Activated CD4-positive, alpha-beta memory T cell treated with anti-CD3 and anti-CD28 coated beads, Interleukin-2, amount 10 ng/mL, durations not matched to agents 7 days and 5 days (primary cell): ENCODE results near the gene ALPI. TPM values are rescaled to one million over a fixed set of nuclear protein-coding genes. Genes with fewer than 3 reads are reported as not detected.
"Not testable (repeated sequence)": the region's sequence is repeated elsewhere in the genome, so short reads cannot be mapped to it uniquely, and the experiment has no call there.

Experiments used
- CTCF ChIA-PET: fragments of 350-600 bp; sonication (Branson Sonifier 250); formaldehyde crosslinking; loops from one replicate; lab custom pipeline; 2021; ENCODE audit warnings: antibody characterized with exemption, inconsistent platforms; lab: Charles Lee
- POLR2A ChIA-PET: fragments of 350-600 bp; sonication (Branson Sonifier 250); formaldehyde crosslinking; loops from one replicate; lab custom pipeline; 2021; ENCODE audit warnings: antibody characterized with exemption; lab: Charles Lee
- DNase-seq: peaks from one replicate; pipeline ENCODE4 v3.0.0-alpha.2; 2020
- H3K27ac Mint-ChIP-seq: one replicate; pipeline ENCODE4 v1.8.0; 2021; ENCODE audit warnings: mild to moderate bottlenecking, mixed read lengths
- H3K27me3 Mint-ChIP-seq: one replicate; pipeline ENCODE4 v1.8.0; 2021; ENCODE audit warnings: mixed read lengths
- H3K36me3 Mint-ChIP-seq: one replicate; pipeline ENCODE4 v1.8.0; 2021; ENCODE audit warnings: low read depth, mixed read lengths
- H3K4me1 Mint-ChIP-seq: one replicate; pipeline ENCODE4 v1.8.0; 2021; ENCODE audit warnings: mixed read lengths
- H3K4me3 Mint-ChIP-seq: one replicate; pipeline ENCODE4 v1.8.0; 2021; ENCODE audit warnings: mild to moderate bottlenecking, mixed read lengths
- H3K9me3 Mint-ChIP-seq: one replicate; pipeline ENCODE4 v1.8.0; 2021; ENCODE audit warnings: mixed read lengths
- total RNA-seq, 2 experiments: library from RNA; stranded (reverse); gene quantifications; one replicate each; pipeline ENCODE4 v1.2.3, GENCODE V29; 2021

Gene ALPI
- total RNA-seq = not detected

- ChIA-PET CTCF (no interaction called here), POLR2A (no interaction called here)
- Mint-ChIP-seq H3K4me1 (no peaks in the 10 kb centered on the region), H3K9me3 (no peaks in the 10 kb centered on the region), H3K36me3 (no peaks in the 10 kb centered on the region), H3K27ac (no peak within 1 kb of the TSS), H3K4me3 (no peak within 1 kb of the TSS), H3K27me3 (peaks cover 16% of the 10 kb centered on the region)
- DNase-seq = no peak
Observed at GRCh38 chr2:232455426-232456255, at the start of gene ALPI. TSS of gene ALPI (plus strand) at chr2:232456153. CDS start at chr2:232456200, 47 bp downstream.

DNA sequence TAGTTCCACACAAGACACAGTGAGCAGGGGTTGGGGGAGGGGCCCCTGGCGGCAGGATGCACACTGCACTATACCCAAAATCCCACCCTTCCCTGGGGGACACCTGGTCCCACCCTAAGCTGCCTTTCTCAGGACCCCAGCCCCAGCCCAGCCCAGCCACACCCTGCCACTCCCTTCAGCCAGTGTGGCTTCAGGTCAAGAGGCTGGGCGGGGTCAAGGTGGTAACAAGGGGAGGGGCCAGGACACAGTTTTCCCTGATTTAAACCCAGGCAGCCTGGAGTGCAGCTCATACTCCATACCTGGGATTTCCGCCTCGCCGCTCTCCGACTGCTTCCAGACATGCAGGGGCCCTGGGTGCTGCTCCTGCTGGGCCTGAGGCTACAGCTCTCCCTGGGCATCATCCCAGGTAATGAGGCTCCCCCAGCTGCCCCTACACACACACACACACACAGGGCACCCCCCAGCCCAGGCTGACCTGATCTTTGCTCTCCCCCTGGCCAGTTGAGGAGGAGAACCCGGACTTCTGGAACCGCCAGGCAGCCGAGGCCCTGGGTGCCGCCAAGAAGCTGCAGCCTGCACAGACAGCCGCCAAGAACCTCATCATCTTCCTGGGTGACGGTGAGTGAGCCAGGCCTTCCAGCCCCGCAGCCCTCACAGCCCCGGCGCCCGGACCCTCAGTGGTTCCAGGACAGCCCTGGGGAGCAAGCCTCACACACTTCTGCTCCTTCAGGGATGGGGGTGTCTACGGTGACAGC lies 49.2 kb upstream of the ALPI start, which contains the start of gene ALPG:
Gene ALPG (plus strand): TSS at position 289 of the 755 bp plus-strand sequence. CDS start 51 bp downstream, at position 340.
- POLR2A ChIA-PET = no interaction called here
- H3K36me3 Mint-ChIP-seq = no peaks in the 10 kb centered on the region
- H3K4me1 Mint-ChIP-seq = no peaks in the 10 kb centered on the region
- CTCF ChIA-PET = no interaction called here
- H3K4me3 Mint-ChIP-seq = no peak within 1 kb of the TSS
- DNase-seq = no peak
- peaks cover 18% of the 10 kb centered on the region for H3K27me3 Mint-ChIP-seq
- no peak within 1 kb of the TSS for H3K27ac Mint-ChIP-seq
- H3K9me3 Mint-ChIP-seq = no peaks in the 10 kb centered on the region

DNA sequence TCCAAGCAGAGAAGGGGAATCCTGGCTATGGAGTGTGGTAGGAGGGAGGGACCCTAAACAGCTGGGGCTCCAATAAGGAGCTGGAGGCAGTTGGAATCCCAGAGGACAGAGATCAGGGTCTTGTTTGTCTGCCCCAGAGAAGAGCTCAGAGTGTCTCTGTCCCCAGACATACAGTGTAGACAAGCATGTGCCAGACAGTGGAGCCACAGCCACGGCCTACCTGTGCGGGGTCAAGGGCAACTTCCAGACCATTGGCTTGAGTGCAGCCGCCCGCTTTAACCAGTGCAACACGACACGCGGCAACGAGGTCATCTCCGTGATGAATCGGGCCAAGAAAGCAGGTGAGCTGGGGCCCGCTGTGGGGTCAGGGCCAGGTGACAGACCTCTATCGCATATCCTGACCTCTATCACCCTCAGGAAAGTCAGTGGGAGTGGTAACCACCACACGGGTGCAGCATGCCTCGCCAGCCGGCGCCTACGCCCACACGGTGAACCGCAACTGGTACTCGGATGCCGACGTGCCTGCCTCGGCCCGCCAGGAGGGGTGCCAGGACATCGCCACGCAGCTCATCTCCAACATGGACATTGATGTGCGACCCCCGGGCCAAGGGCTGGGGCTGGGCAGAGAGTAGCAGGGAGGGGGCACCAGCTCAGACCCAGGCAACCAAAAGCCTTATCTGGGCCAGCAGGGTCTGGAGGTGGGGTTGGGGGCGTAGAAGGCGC lies 48.4 kb upstream of the ALPI start:
- H3K9me3 Mint-ChIP-seq, CTCF ChIA-PET, H3K27ac Mint-ChIP-seq, H3K4me1 Mint-ChIP-seq, DNase-seq, POLR2A ChIA-PET, H3K36me3 Mint-ChIP-seq, H3K4me3 Mint-ChIP-seq: not testable (repeated sequence)
- peaks cover 21% of the 10 kb centered on the region for H3K27me3 Mint-ChIP-seq

DNA sequence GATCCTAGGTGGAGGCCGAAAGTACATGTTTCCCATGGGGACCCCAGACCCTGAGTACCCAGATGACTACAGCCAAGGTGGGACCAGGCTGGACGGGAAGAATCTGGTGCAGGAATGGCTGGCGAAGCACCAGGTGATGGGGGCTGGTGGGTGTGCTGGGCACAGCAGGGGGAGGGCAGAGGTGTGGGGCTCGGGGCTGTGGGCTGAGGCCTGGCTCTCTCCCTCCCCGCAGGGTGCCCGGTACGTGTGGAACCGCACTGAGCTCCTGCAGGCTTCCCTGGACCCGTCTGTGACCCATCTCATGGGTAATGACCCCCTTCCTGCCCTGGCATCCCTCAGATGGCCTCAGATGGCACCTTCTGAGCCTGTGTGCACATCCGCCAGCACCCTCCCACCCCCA lies 47.7 kb upstream of the ALPI start:
- H3K9me3 Mint-ChIP-seq, H3K27ac Mint-ChIP-seq, DNase-seq, H3K4me1 Mint-ChIP-seq, H3K4me3 Mint-ChIP-seq, CTCF ChIA-PET, POLR2A ChIA-PET, H3K36me3 Mint-ChIP-seq: not testable (repeated sequence)
- peaks cover 25% of the 10 kb centered on the region for H3K27me3 Mint-ChIP-seq

DNA sequence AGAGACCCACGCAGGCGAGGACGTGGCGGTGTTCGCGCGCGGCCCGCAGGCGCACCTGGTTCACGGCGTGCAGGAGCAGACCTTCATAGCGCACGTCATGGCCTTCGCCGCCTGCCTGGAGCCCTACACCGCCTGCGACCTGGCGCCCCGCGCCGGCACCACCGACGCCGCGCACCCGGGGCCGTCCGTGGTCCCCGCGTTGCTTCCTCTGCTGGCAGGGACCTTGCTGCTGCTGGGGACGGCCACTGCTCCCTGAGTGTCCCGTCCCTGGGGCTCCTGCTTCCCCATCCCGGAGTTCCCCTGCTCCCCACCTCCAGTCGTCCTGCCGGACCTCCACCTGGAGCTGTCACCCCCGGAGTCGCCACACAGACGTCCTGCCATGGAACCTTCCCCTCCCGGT lies 46.3 kb upstream of the ALPI start:
- H3K4me3 Mint-ChIP-seq, H3K9me3 Mint-ChIP-seq, H3K36me3 Mint-ChIP-seq, POLR2A ChIA-PET, H3K27ac Mint-ChIP-seq, H3K4me1 Mint-ChIP-seq, CTCF ChIA-PET, DNase-seq: not testable (repeated sequence)
- H3K27me3 Mint-ChIP-seq = peaks cover 33% of the 10 kb centered on the region

DNA sequence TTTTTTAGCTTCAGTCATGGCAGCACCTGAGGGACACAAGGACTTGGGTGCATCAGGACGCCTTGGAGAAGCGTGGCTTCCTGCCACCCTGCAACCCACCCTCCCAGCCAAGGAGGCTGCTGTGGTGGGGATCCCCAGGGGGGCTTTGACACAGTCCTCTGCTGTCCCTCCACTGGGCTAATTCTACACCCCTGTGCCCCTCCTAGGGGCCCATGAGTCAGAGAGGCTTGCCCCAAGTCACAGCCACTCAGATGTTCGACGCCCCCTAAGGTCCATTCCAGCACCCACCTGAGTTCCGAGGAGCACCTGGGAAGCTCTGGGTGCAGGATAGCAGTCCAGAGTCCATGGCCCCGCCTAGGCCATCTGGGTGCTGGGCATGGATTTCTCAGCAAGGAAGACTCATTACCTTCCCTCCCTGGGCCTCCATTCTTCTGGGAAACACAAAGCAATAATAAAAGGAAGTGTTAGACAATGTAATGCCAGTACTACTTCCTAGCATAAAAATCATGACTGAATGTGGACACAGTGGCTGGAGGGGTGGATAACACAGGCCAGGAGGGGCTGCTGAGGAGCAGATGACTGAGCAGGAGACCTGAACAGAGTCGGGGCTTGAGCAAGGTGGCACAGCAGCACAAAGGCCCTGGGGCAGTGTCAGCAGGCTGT lies 45.6 kb upstream of the ALPI start:
- H3K9me3 Mint-ChIP-seq = no peaks in the 10 kb centered on the region
- ChIA-PET CTCF (no interaction called here), POLR2A (no interaction called here)
- H3K36me3 Mint-ChIP-seq = no peaks in the 10 kb centered on the region
- peaks cover 34% of the 10 kb centered on the region for H3K27me3 Mint-ChIP-seq
- H3K4me1 Mint-ChIP-seq = peaks cover 4% of the 10 kb centered on the region
- H3K27ac Mint-ChIP-seq = no peak overlapping the region
- no peak overlapping the region for H3K4me3 Mint-ChIP-seq
- DNase-seq = no peak

GRCh38 chr2:232411901-232412629 lies 43.9 kb upstream of the ALPI start:
- peaks cover 4% of the 10 kb centered on the region for H3K4me1 Mint-ChIP-seq
- H3K27ac Mint-ChIP-seq = no peak overlapping the region
- H3K4me3 Mint-ChIP-seq = no peak overlapping the region
- H3K36me3 Mint-ChIP-seq = no peaks in the 10 kb centered on the region
- CTCF ChIA-PET = no interaction called here
- POLR2A ChIA-PET = no interaction called here
- H3K27me3 Mint-ChIP-seq = peaks cover 37% of the 10 kb centered on the region
- no peaks in the 10 kb centered on the region for H3K9me3 Mint-ChIP-seq
- no peak for DNase-seq

DNA sequence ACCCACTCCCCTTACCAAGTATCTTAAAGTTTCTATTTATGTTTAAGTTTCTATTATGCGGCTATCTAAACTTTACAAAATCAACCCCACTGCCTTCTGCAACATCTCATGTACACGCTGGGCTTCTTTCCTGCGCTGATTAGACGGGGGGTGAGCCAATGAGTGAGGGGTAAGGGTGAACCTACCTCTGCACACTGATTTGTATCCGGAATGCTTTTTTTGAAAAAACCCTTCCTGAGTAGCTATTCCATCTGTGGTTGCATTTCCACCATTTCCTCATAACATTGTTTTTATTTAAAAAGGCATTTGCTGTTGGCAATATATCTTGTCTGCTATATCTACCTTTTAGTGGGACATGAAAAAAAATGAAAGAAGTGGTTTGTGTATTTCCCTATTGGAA lies 43.0 kb upstream of the ALPI start:
- H3K36me3 Mint-ChIP-seq = no peaks in the 10 kb centered on the region
- no peak for DNase-seq
- H3K4me3 Mint-ChIP-seq = no peak overlapping the region
- ChIA-PET POLR2A (no interaction called here), CTCF (interaction anchor here (1.0 kb wide), 1 partner anchor 24 kb away, joined by 3 read pairs; no protein-coding TSS in a partner anchor)
- H3K9me3 Mint-ChIP-seq = no peaks in the 10 kb centered on the region
- H3K4me1 Mint-ChIP-seq = peaks cover 4% of the 10 kb centered on the region
- no peak overlapping the region for H3K27ac Mint-ChIP-seq
- H3K27me3 Mint-ChIP-seq = peaks cover 38% of the 10 kb centered on the region

DNA sequence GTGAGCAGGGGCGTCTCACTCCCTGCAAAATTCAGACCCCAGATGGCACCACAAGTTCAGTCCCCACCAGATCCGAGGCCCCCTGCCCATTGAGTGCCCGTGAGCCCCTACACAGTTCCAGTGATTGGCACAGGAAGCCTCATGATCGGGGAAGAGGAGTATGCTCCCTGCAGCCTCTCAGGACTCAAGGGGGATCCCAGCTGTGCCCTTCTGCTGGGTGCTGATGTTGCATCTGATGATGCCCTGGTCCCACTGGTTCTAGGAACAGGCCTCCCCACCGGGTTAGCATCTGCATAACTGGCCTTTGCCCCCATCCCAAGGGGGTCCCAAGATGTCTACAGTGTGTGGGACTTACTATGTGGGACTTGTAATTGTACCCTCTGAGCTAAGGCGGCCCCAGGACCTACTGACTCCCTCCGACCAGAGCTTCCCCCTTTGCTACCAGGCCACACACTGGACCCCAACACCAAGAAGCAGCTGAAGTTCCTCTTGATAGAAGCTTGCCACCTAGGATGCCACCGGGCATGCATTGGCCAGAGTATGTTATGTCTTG lies 40.7 kb upstream of the ALPI start:
- H3K4me1 Mint-ChIP-seq = peaks cover 12% of the 10 kb centered on the region
- H3K27me3 Mint-ChIP-seq = peaks cover 56% of the 10 kb centered on the region
- H3K27ac Mint-ChIP-seq = no peak overlapping the region
- POLR2A ChIA-PET = no interaction called here
- H3K36me3 Mint-ChIP-seq = no peaks in the 10 kb centered on the region
- DNase-seq = no peak
- H3K9me3 Mint-ChIP-seq = no peaks in the 10 kb centered on the region
- H3K4me3 Mint-ChIP-seq = no peak overlapping the region
- CTCF ChIA-PET = no interaction called here

DNA sequence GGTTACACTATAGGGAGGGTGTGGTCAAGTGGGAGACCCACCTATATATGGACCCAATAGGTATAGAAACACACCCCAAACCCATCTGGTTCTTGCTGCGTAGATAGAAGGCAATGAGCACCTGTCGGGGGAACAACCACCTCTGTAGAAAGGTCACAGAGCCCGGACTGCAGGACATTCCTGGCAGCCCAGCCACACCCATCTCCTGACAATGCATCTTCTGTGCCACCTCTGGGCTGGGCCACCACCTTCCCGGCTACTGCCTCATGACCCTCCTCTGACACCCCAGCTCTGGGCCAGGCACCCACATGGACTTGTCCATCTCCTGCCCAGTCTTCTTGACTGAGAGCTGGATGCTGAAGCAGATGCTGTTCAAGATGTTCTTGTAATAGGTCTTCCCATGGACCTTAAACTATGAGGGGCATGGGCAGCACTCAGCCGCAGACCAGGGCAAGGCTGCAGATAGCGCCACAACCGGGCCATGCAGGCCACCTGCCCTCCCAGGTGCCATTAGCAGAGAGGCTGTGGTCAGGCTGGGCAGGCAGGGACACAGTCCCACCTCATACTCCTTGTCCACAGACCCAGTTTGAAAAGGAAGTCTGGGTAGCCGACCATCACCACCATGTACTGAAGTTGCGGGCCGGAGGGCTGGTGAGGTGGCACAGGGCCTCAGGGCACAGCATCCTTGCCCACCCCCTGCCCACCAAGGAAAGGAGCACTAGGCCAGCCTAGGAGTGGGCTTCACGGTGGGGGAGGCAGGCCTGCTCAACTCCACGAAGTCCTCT lies 40.0 kb upstream of the ALPI start:
- H3K9me3 Mint-ChIP-seq = no peaks in the 10 kb centered on the region
- no peak overlapping the region for H3K27ac Mint-ChIP-seq
- ChIA-PET POLR2A (no interaction called here), CTCF (no interaction called here)
- H3K4me3 Mint-ChIP-seq = no peak overlapping the region
- DNase-seq = no peak
- H3K4me1 Mint-ChIP-seq = peaks cover 14% of the 10 kb centered on the region
- H3K36me3 Mint-ChIP-seq = no peaks in the 10 kb centered on the region
- peaks cover 54% of the 10 kb centered on the region for H3K27me3 Mint-ChIP-seq

DNA sequence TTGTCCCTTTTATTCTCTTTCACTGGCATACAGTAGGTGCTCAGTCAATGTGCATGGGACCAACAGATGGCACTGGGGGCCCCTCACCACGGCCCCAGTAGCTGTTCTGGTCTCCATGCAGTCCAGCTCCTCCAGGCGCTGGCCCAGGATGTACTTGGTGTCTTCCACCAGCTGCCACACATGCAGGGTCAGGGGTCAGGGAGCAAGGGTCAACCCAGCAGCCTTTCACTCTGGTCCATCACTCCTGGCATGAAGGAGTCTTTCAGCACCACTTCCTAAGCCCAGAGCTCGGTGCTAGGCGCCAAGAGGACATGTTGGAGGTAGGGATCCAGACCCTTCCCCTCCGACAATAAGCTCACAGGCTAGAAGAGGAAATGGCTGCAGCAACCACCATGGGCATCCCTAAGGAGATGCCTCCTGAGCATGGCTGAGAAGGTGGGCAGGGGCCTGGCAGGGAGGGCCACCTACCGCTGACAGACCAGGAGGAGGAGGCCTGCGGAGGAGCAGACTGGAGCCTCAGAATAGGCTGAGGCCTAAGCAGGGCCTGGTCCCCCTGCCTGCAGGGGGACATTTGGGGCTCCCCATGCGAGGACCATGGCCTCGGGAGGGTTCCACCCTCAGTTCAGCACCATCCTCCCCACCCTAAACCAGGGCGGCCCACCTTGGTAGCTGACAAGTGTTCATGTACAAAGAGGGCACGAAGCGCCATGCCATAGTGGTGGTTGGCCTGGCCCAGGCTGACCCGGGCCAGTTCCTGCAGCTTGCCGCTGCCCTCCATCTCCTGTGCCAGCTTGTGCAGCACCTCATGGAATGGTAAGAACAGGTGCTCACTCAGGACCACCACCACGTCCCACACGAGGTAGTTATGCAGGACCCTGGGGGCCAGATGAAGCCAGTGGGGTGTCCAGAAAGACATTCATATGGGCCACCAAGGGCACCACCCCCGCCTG lies 39.2 kb upstream of the ALPI start:
- Mint-ChIP-seq H3K4me1 (peaks cover 14% of the 10 kb centered on the region), H3K27me3 (peaks cover 54% of the 10 kb centered on the region), H3K9me3 (no peaks in the 10 kb centered on the region), H3K4me3 (no peak overlapping the region), H3K27ac (no peak overlapping the region), H3K36me3 (peaks cover 2% of the 10 kb centered on the region)
- POLR2A ChIA-PET = no interaction called here
- CTCF ChIA-PET = no interaction called here
- no peak for DNase-seq
